ENCODE measurements around the gene SUPT5H. TPM values are rescaled to one million over a fixed set of nuclear protein-coding genes. Genes with fewer than 3 reads are reported as not detected.
A peak's percentile ranks its signal among the peaks of the same experiment; 100 is the strongest.

Gene SUPT5H
- total and polyA plus RNA-seq, 2 of the 4 experiments (the other 2 are of a cell fraction): 75.3 to 116 TPM

DNA sequence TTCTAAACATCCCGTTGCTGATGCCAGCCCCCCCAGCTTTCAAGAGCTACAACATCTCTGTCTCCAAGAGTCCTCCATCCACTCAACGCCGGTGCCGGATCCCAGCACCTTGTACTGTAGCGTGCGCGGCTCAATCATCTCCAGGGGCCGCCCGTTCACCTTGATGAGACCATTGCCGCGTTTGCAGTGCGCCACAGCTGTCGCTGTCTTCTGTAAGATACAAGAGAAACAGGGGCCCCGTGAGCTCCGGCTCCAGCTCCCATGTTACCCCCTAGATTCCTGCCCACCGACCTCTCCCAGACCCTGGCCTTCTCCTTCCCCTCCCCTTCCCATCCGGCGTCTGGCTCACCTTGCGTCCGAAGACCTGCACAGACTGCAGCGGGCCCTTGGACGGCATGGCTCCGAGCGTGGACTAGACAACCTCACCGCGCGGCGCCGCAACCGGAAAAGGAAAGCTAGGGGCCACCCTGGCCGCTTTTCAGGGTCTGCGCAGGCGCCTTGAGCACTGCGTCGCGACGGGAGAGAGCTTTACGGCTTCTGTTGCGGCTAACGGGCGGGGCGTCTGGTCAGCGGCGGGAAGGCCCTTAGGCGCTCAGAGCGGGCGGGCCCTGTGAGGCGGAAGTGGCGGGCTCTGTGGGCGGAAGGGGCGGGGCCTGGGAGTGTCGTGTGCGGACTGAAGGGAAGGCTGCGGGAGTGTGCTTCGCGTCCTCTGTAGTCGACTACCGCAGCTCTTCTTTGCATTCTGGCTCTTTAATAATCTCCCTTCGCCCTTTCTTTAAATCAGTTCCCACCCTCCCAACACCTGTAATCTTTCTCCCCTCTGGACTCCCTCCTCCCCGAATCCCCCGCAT, 9.7 kb upstream of the SUPT5H start, which contains the start of gene RPS16 (continued):
- TF ChIP-seq RAD21 (IDR thresholded peaks at IDR 0.05; ENCODE audit: low read length) (no peak), NFE2L2 (IDR thresholded peaks at IDR 0.05; ENCODE audit: low read depth, low read length) (no peak), CEBPB (IDR thresholded peaks at IDR 0.05; ENCODE audit: low read depth, low read length) (no peak), MAFK (IDR thresholded peaks at IDR 0.05; ENCODE audit: low read depth, low read length) (no peak)

- peak overlapping the region; percentile 80 for H3K23ac ChIP-seq (ENCODE audit: low read depth, low read length)
- peak overlapping the region; percentile 67 for H3K4me2 ChIP-seq (ENCODE audit: low read depth, low read length)
- ATAC-seq (ENCODE audit: low read depth) (no peak), DNase-seq (no peak)
- no peaks in the 10 kb centered on the region for H3K27me3 ChIP-seq (ENCODE audit: control insufficient read depth, insufficient read depth, low read length)
- peaks cover 23% of the 10 kb centered on the region for H3K36me3 ChIP-seq (ENCODE audit: control insufficient read depth, insufficient read depth, low read length)
- BruUV-seq (replicated peaks): TSS peak; percentile 96
- peak overlapping the region; percentile 91 to 98 for H4K8ac ChIP-seq (ENCODE audit: low read depth in 2 of 2, low read length in 2 of 2)
- peak overlapping the region; percentile 48 for H3K4me3 ChIP-seq (ENCODE audit: insufficient read depth, low read depth, low read length)
- H2BK20ac ChIP-seq (ENCODE audit: low read depth, low read length): no peak overlapping the region
- peak overlapping the region; percentile 78 for H3K14ac ChIP-seq (replicated peaks; ENCODE audit: low read depth, low read length)
- H3K4ac ChIP-seq (ENCODE audit: low read depth, low read length): peak overlapping the region; percentile 65
- peak overlapping the region; percentile 53 for H4K5ac ChIP-seq (ENCODE audit: low read depth, low read length)
- intact Hi-C loops (cut with micrococcal nuclease) (no loop called here), dilution Hi-C loops (cut with HindIII; ENCODE audit: low sequenced_read_pairs, unreplicated experiment) (no loop called here), in situ Hi-C loops (cut with MboI; ENCODE audit: low sequenced_read_pairs) (loop anchor here (25.0 kb wide), 1 partner anchor 401 kb away; the partner anchor contains the start of genes DYRK1B and FBL)
- H2AK5ac ChIP-seq (ENCODE audit: low read depth, low read length): peak overlapping the region; percentile 33
- peak overlapping the region; percentile 33 for H3K18ac ChIP-seq (ENCODE audit: low read depth, low read length)
- peaks cover 22 to 39% of the 10 kb centered on the region in 2 experiments for H3K79me1 ChIP-seq (ENCODE audit: low read depth in 1 of 2, low read length in 2 of 2)
- peak overlapping the region; percentile 88 for H3K56ac ChIP-seq (ENCODE audit: extremely low read depth, insufficient read depth, low read length)
- H4K20me1 ChIP-seq (ENCODE audit: insufficient read depth, low read length): peaks cover 33% of the 10 kb centered on the region
- H3K9me1 ChIP-seq (ENCODE audit: insufficient read depth, low read length): no peaks in the 10 kb centered on the region; the same call in 1 of the 2 replicates
- H3K27ac ChIP-seq (ENCODE audit: insufficient read depth, low read length): peak overlapping the region; percentile 67
- peak overlapping the region; percentile 91 for H3K9ac ChIP-seq (ENCODE audit: low read depth, low read length)
- peak overlapping the region; percentile 35 for H2BK5ac ChIP-seq (ENCODE audit: low read depth, low read length, poor library complexity, severe bottlenecking)
- peak overlapping the region; percentile 87 for H2AK9ac ChIP-seq (replicated peaks; ENCODE audit: low read depth, low read length, poor library complexity)
- no peak overlapping the region for H2BK120ac ChIP-seq (ENCODE audit: low read depth, low read length)
- ChIA-PET POLR2A (ENCODE audit: unreplicated experiment) (interaction anchor here (0.5 to 0.9 kb wide), 11 partner anchors 8 to 960 kb away, joined by 3 to 22 read pairs (median 4); partner anchors contain the start of genes EID2B, MED29, PAF1 and SAMD4B), CTCF (interaction anchor here (1.0 kb wide), 1 partner anchor 25 kb away, joined by 3 read pairs; no protein-coding TSS in a partner anchor)
- peak overlapping the region; percentile 84 for H2AFZ ChIP-seq (replicated peaks; ENCODE audit: low read length, poor library complexity)
- no peak overlapping the region for H2BK15ac ChIP-seq (ENCODE audit: low read depth, low read length)
- H3K4me1 ChIP-seq (ENCODE audit: control insufficient read depth, insufficient read depth, low read length): peaks cover 3% of the 10 kb centered on the region; the same call in 1 of the 2 replicates
- H4K91ac ChIP-seq (ENCODE audit: insufficient read depth, low read depth, low read length): peak overlapping the region; percentile 82
- 0% methylated on average over 2 of the region's 2 CpGs; no CpG with 5 or more reads in 1 of the 2 experiments for WGBS, 2 experiments (ENCODE audit: extremely low coverage in 2 of 2, insufficient read length in 1 of 2)
- H3K9me3 ChIP-seq (ENCODE audit: control insufficient read depth, insufficient read depth, low read length): no peaks in the 10 kb centered on the region
- TF ChIP-seq CEBPB (IDR thresholded peaks at IDR 0.05; ENCODE audit: low read depth, low read length) (no peak), USF2 (IDR thresholded peaks at IDR 0.05; ENCODE audit: low read depth, low read length) (no peak), ELK1 (IDR thresholded peaks at IDR 0.05; ENCODE audit: borderline replicate concordance, low read depth, low read length) (no peak), CHD1 (IDR thresholded peaks at IDR 0.05; ENCODE audit: low read depth, low read length) (no peak), RCOR1 (IDR thresholded peaks at IDR 0.05; ENCODE audit: insufficient replicate concordance, low read length) (no peak), MAZ (IDR thresholded peaks at IDR 0.05; ENCODE audit: borderline replicate concordance, low read depth, low read length) (no peak), POLR2A (IDR thresholded peaks at IDR 0.05; ENCODE audit: low read depth, low read length) (no peak)
- TF ChIP-seq, protein P1, sequence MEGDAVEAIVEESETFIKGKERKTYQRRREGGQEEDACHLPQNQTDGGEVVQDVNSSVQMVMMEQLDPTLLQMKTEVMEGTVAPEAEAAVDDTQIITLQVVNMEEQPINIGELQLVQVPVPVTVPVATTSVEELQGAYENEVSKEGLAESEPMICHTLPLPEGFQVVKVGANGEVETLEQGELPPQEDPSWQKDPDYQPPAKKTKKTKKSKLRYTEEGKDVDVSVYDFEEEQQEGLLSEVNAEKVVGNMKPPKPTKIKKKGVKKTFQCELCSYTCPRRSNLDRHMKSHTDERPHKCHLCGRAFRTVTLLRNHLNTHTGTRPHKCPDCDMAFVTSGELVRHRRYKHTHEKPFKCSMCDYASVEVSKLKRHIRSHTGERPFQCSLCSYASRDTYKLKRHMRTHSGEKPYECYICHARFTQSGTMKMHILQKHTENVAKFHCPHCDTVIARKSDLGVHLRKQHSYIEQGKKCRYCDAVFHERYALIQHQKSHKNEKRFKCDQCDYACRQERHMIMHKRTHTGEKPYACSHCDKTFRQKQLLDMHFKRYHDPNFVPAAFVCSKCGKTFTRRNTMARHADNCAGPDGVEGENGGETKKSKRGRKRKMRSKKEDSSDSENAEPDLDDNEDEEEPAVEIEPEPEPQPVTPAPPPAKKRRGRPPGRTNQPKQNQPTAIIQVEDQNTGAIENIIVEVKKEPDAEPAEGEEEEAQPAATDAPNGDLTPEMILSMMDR (conservative IDR thresholded peaks at IDR 0.05; ENCODE audit: low read depth, low read length): no peak
Observed at GRCh38 chr19:39436350-39436716, 9.0 kb upstream of the SUPT5H start.
